Measurements from ENCODE around the gene NLE1. TPM values are rescaled to one million over a fixed set of nuclear protein-coding genes. Genes with fewer than 3 reads are reported as not detected.
"Not testable (repeated sequence)": the region's sequence is repeated elsewhere in the genome, so short reads cannot be mapped to it uniquely, and the experiment has no call there.

NLE1 gene
- total RNA-seq, 2 experiments from 2014 or later, result 23.0 to 30.5 TPM

- H3K27ac Mint-ChIP-seq, result peak overlapping the region; percentile 49
- not testable (repeated sequence) for H3K9me3 Mint-ChIP-seq (ENCODE audit: low read depth); ATAC-seq; H3K4me3 Mint-ChIP-seq; H3K36me3 Mint-ChIP-seq; H3K27me3 Mint-ChIP-seq
- peaks cover 30% of the 10 kb centered on the region for H3K4me1 Mint-ChIP-seq
- CTCF ChIA-PET, result interaction anchor here (1.0 to 1.4 kb wide), 2 partner anchors 42 to 68 kb away, joined by 4 read pairs; no protein-coding TSS in a partner anchor
- peak; percentile 36 for DNase-seq
These were observed 30.2 kb upstream of the NLE1 start for GRCh38 chr17:35172321-35172720.

- CTCF ChIA-PET, result interaction anchor here (0.9 to 1.8 kb wide), 5 partner anchors 43 to 261 kb away, joined by 3 to 12 read pairs (median 4); no protein-coding TSS in a partner anchor
- Mint-ChIP-seq H3K27me3 (no peaks in the 10 kb centered on the region), H3K9me3 (ENCODE audit: low read depth) (no peaks in the 10 kb centered on the region), H3K27ac (peak overlapping the region; percentile 65), H3K4me3 (no peak overlapping the region), H3K36me3 (no peaks in the 10 kb centered on the region), H3K4me1 (peaks cover 25% of the 10 kb centered on the region)
- ATAC-seq (peak; percentile 31), DNase-seq (no peak)
These were observed 29.7 kb upstream of the NLE1 start for GRCh38 chr17:35171834-35172233.

- H3K9me3 Mint-ChIP-seq (ENCODE audit: low read depth), result no peaks in the 10 kb centered on the region
- no peaks in the 10 kb centered on the region for H3K27me3 Mint-ChIP-seq
- ATAC-seq (peak; percentile 78), DNase-seq (peak; percentile 52)
- CTCF ChIA-PET, result interaction anchor here (0.8 to 1.8 kb wide), 11 partner anchors 42 to 593 kb away, joined by 3 to 12 read pairs (median 4); partner anchors contain the start of gene SLFN5
- no peak overlapping the region for H3K4me3 Mint-ChIP-seq
- H3K36me3 Mint-ChIP-seq, result no peaks in the 10 kb centered on the region
- H3K27ac Mint-ChIP-seq, result peak overlapping the region; percentile 65
- peaks cover 22% of the 10 kb centered on the region for H3K4me1 Mint-ChIP-seq
These were observed 29.1 kb upstream of the NLE1 start for GRCh38 chr17:35170968-35171771.

- no peak overlapping the region for H3K27ac Mint-ChIP-seq
- H3K9me3 Mint-ChIP-seq (ENCODE audit: low read depth), result no peaks in the 10 kb centered on the region
- no peak overlapping the region for H3K4me3 Mint-ChIP-seq
- DNase-seq, result no peak
- CTCF ChIA-PET, result interaction anchor here (0.8 to 1.8 kb wide), 8 partner anchors 43 to 594 kb away, joined by 3 to 12 read pairs (median 6); no protein-coding TSS in a partner anchor
- H3K4me1 Mint-ChIP-seq, result peaks cover 21% of the 10 kb centered on the region
- no peak for ATAC-seq
- no peaks in the 10 kb centered on the region for H3K27me3 Mint-ChIP-seq
- no peaks in the 10 kb centered on the region for H3K36me3 Mint-ChIP-seq
These were observed 27.8 kb upstream of the NLE1 start for GRCh38 chr17:35169835-35170363.

- no peak for DNase-seq
- Mint-ChIP-seq H3K9me3 (ENCODE audit: low read depth) (no peaks in the 10 kb centered on the region), H3K4me1 (peaks cover 20% of the 10 kb centered on the region), H3K27me3 (no peaks in the 10 kb centered on the region), H3K36me3 (no peaks in the 10 kb centered on the region), H3K4me3 (no peak overlapping the region), H3K27ac (no peak overlapping the region)
- CTCF ChIA-PET, result interaction anchor here (1.0 to 1.8 kb wide), 3 partner anchors 28 to 579 kb away, joined by 3 to 6 read pairs (median 5); no protein-coding TSS in a partner anchor
- ATAC-seq, result no peak
These were observed 25.6 kb upstream of the NLE1 start for GRCh38 chr17:35167666-35168065.

- DNase-seq (no peak), ATAC-seq (no peak)
- Mint-ChIP-seq H3K4me3 (no peak overlapping the region), H3K4me1 (peaks cover 17% of the 10 kb centered on the region), H3K9me3 (ENCODE audit: low read depth) (no peaks in the 10 kb centered on the region), H3K36me3 (no peaks in the 10 kb centered on the region), H3K27ac (no peak overlapping the region), H3K27me3 (no peaks in the 10 kb centered on the region)
- CTCF ChIA-PET, result interaction anchor here (1.0 to 1.8 kb wide), 4 partner anchors 17 to 580 kb away, joined by 3 to 6 read pairs (median 4); no protein-coding TSS in a partner anchor
These were observed 24.9 kb upstream of the NLE1 start for GRCh38 chr17:35167046-35167445.

GRCh38 chr17:35166526-35166925 is 24.4 kb upstream of the NLE1 start:
- no peak for ATAC-seq

GRCh38 chr17:35164716-35165115 is 22.6 kb upstream of the NLE1 start:
- Mint-ChIP-seq H3K4me3 (no peak overlapping the region), H3K27ac (no peak overlapping the region), H3K4me1 (peaks cover 29% of the 10 kb centered on the region), H3K36me3 (peaks cover 4% of the 10 kb centered on the region), H3K9me3 (ENCODE audit: low read depth) (no peaks in the 10 kb centered on the region), H3K27me3 (no peaks in the 10 kb centered on the region)
- CTCF ChIA-PET, result interaction anchor here (1.4 kb wide), 1 partner anchor 599 kb away, joined by 6 read pairs; no protein-coding TSS in a partner anchor
- DNase-seq, result no peak
- no peak for ATAC-seq

More at GRCh38 chr17:35166526-35166925, 24.4 kb upstream of the NLE1 start:
- no peak for DNase-seq
- H3K4me3 Mint-ChIP-seq, result no peak overlapping the region
- no peaks in the 10 kb centered on the region for H3K9me3 Mint-ChIP-seq (ENCODE audit: low read depth)
- no peaks in the 10 kb centered on the region for H3K27me3 Mint-ChIP-seq
- H3K36me3 Mint-ChIP-seq, result no peaks in the 10 kb centered on the region
- CTCF ChIA-PET, result interaction anchor here (1.1 to 1.8 kb wide), 3 partner anchors 18 to 581 kb away, joined by 3 to 5 read pairs (median 3); no protein-coding TSS in a partner anchor
- H3K27ac Mint-ChIP-seq, result no peak overlapping the region
- H3K4me1 Mint-ChIP-seq, result peaks cover 17% of the 10 kb centered on the region

- Mint-ChIP-seq H3K4me1 (peaks cover 33% of the 10 kb centered on the region), H3K27me3 (no peaks in the 10 kb centered on the region), H3K27ac (no peak overlapping the region), H3K36me3 (peaks cover 4% of the 10 kb centered on the region), H3K9me3 (ENCODE audit: low read depth) (no peaks in the 10 kb centered on the region), H3K4me3 (no peak overlapping the region)
- CTCF ChIA-PET, result interaction anchor here (1.1 to 1.4 kb wide), 2 partner anchors 583 to 600 kb away, joined by 3 to 6 read pairs; no protein-coding TSS in a partner anchor
- ATAC-seq, result no peak
- no peak for DNase-seq
These were observed 21.8 kb upstream of the NLE1 start for GRCh38 chr17:35163886-35164285.

GRCh38 chr17:35162755-35163154 is 20.7 kb upstream of the NLE1 start:
- CTCF ChIA-PET, result interaction anchor here (0.7 kb wide), 1 partner anchor 51 kb away, joined by 3 read pairs; no protein-coding TSS in a partner anchor
- H3K4me1 Mint-ChIP-seq, result peaks cover 33% of the 10 kb centered on the region

GRCh38 chr17:35161281-35161761 is 19.2 kb upstream of the NLE1 start:
- Mint-ChIP-seq H3K4me3 (peak overlapping the region; percentile 2), H3K27ac (peak overlapping the region; percentile 69), H3K27me3 (no peaks in the 10 kb centered on the region), H3K4me1 (peaks cover 33% of the 10 kb centered on the region), H3K36me3 (peaks cover 4% of the 10 kb centered on the region), H3K9me3 (ENCODE audit: low read depth) (no peaks in the 10 kb centered on the region)
- ATAC-seq (peak; percentile 79), DNase-seq (peak; percentile 47)
- CTCF ChIA-PET, result interaction anchor here (0.9 to 1.3 kb wide), 3 partner anchors 18 to 603 kb away, joined by 3 read pairs; no protein-coding TSS in a partner anchor

More at GRCh38 chr17:35162755-35163154, 20.7 kb upstream of the NLE1 start:
- no peak for ATAC-seq
- no peaks in the 10 kb centered on the region for H3K27me3 Mint-ChIP-seq
- H3K36me3 Mint-ChIP-seq, result peaks cover 4% of the 10 kb centered on the region
- no peak for DNase-seq
- no peak overlapping the region for H3K4me3 Mint-ChIP-seq
- no peaks in the 10 kb centered on the region for H3K9me3 Mint-ChIP-seq (ENCODE audit: low read depth)
- H3K27ac Mint-ChIP-seq, result no peak overlapping the region

- H3K27ac Mint-ChIP-seq, result peak overlapping the region; percentile 69
- peak overlapping the region; percentile 2 for H3K4me3 Mint-ChIP-seq
- H3K36me3 Mint-ChIP-seq, result peaks cover 4% of the 10 kb centered on the region
- no peaks in the 10 kb centered on the region for H3K9me3 Mint-ChIP-seq (ENCODE audit: low read depth)
- peak; percentile 48 for DNase-seq
- CTCF ChIA-PET, result interaction anchor here (1.0 to 1.3 kb wide), 3 partner anchors 17 to 604 kb away, joined by 3 read pairs; no protein-coding TSS in a partner anchor
- peak; percentile 68 for ATAC-seq
- peaks cover 32% of the 10 kb centered on the region for H3K4me1 Mint-ChIP-seq
- H3K27me3 Mint-ChIP-seq, result no peaks in the 10 kb centered on the region
These were observed 18.5 kb upstream of the NLE1 start for GRCh38 chr17:35160354-35161201.
